GM10847 (cell line): ENCODE results near the gene CEND1.
A peak's percentile ranks its signal among the peaks of the same experiment; 100 is the strongest.

Source experiments
- POLR2A ChIP-seq: IDR thresholded peaks from 2 replicates; pipeline ENCODE4 v1.6.1; 2011; ENCODE audit not compliant: insufficient read length; ENCODE audit errors: extremely low read depth

The CEND1 gene

DNA sequence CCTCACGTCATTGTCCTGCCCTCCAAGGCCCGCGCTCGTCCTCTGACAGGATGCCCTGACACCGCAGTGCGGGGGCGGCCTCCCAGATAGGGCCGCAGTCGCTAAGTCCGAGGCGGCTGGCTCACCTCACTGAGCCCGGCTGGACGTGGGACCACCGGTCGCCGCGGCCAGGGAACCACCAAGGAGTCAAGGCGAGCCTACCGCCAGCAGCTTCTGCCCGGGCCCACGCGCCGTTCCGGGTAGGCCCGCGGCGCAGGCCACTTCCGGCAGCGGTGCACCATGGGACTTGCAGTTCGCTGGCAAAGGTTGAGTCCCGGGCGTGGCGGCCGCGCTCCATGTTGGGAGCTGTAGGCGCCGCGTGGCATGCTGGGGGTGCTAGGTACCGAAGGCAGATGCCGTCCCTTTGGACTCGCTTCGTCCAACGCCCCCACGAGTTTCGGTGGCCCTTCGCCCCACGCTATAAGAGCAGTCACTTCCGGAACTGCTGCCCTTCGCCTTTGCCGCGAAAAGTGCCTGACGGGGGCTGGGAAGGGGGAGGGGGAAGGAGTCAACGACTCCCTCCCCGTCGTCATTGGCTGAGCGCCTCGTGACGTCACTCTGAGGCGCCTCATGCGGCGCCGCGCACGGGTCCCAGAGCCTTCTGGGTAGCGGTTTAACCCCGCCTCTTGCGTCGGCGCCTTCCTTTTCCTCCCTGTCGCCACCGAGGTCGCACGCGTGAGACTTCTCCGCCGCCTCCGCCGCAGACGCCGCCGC lies 19.6 kb upstream of the CEND1 start, which contains the start of gene RPLP2:
Gene RPLP2 (plus strand): TSS at position 681 of the 753 bp plus-strand sequence. CDS start 268 bp downstream, outside the sequence.
- peak; percentile 97 for TF ChIP-seq POLR2A

DNA sequence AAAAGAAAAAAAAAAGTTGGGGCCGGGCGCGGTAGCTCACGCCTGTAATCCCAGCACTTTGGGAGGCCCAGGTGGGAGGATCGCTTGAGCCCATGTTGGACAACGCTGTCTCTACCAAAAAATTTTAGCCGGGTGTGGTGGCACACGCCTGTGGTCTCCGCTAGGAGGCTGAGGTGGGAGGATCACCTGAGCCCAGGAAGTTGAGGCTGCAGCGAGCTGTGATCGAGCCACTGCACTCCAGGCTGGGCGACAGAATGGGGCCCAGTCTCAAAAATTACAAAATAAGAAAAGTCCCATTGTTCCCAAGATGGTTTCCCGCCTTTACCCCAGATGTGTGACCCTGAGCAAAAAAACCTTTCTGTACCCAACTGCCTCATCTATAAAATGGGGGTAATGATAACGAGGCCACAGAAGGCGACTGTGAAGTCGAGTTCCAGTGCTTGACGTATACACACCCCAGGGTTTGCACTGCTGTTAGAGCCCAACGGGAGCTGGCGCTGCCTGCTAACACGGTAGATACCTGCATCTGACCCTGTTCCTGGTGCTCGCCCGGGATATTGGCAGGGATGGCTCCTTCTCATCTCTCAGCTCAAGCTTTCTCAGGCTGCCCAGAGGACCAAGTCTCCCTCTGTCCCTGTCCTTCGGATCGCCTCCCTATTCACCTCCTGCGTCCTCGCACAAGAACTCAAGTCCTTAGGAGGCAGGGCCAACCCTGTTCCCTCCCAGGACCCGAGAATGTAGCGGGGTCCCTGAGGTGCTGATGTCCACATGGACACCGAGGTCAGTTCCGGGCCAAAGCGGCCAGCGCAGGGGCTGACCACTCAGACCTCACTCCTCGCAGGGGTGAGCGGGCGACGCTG lies 18.8 kb upstream of the CEND1 start:
- TF ChIP-seq POLR2A: no peak

GRCh38 chr11:804599-804964 lies 14.7 kb upstream of the CEND1 start:
- TF ChIP-seq POLR2A: no peak

GRCh38 chr11:803770-804598 lies 14.1 kb upstream of the CEND1 start:
- TF ChIP-seq POLR2A: no peak

- no peak for TF ChIP-seq POLR2A
Observed at GRCh38 chr11:803467-803742, 13.5 kb upstream of the CEND1 start.

- TF ChIP-seq POLR2A: no peak
Observed at GRCh38 chr11:802693-803466, 13.0 kb upstream of the CEND1 start.

DNA sequence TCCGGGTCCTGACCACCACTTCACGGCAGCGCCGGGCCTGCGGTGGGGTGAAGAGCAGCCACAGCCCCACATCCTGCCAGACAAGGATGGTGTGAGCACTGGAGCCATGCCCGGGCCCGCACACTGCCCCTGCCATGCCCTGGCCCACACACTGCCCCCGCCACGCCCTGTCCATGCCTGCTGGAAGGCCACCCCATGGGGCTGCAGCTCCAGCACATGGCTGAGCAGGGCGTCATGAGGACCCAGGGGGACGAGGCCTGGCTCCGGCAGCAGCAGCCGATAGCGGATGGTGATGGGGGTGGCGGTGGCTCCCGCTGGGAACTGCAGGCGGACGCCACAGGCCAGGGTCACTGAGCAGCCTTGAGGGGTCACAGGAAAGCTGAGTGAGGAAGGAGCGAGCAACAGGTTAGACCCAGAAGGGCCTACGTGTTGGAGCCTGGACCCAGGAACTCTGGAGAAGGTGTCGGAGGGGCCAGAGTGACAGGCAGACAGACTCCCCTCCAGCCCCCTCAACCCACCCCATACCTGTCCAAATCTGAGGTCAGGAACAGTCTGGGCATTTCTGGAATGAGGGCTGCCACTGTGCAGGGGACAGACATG lies 12.2 kb upstream of the CEND1 start:
- TF ChIP-seq POLR2A: no peak

DNA sequence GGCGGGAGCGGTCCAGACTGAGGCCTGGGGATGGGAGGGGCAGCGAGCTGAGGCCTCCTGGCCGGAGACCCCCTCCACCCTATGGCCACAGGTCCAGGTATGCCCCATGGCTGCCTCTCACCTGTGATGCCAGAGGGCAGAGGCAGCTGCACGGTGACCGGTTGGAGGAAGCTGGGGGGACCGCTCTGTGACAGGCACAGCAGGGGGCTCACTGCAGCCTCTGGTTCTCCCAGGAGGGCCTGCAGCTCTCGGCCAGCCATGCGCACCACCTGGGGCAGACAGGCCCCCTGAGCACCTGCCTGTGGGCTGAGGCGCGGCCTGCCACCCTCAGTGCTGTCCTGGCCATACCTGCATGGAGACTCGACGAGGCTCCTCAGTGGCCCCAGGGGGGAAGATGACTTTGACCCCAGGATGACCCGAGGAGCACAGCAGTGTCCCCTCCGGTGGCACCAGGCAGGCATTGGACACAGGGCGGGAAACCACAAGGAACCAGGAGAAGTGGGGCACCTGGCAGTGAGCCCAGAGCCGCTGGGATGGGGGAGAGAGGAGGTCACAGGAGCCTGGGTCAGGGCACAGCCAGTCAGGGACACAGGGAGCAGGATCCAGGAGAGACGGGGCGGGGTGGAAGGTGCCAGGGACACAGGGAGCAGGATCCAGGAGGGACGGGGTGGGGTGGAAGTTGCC lies 11.3 kb upstream of the CEND1 start:
- no peak for TF ChIP-seq POLR2A

DNA sequence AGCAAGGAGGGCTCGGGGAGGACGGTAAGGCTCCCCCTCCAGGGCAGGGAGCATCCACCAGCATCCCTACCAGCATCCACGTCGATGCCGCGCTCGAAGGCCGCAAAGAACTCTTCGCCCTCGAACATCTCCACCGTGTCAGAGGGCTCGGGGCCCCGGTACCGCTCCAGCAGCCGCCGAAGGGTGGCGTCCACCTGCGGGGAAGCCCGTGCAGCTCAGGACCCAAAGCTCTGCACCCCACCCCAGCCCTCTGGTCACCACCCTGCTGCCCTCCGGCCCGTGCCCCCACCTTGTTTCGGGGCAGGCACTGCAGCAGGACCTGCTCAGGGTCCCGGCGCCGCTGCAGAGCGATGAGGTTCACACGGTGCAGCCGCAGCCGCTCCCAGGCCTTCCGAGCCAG lies 10.6 kb upstream of the CEND1 start:
- TF ChIP-seq POLR2A: no peak

DNA sequence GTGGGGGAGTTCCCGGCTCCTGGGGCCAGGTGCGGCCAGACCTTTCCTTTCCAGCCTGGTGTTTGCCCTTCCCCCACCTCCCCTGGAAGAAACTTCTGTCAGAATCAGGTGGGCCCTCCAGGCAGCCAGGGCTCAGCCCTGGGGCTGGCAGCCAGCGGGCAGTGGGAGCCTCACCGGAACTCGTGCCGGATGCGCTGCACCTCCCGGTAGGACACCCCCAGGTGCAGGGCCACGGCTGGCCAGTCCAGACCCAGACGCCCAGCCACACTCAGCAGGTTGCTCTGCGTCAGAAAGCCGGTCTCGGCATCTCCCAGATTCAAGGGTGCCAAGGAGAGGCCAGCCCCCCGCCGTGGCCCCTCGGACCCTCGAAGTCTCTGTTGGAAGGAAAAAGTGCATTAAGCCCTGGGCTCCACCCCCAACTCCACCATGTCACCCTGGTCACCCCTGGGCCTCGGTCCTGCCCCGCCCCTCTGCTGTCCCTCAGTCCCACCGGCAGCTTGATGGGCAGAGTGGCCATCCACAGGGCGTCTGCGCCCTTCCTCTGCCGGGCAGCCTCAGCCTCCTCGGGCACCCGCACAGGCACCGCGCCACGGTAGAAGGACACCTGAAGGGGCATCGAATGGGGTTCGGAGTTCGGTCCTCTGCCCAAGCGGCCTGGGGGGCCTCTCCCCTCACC lies 9.9 kb upstream of the CEND1 start:
- no peak for TF ChIP-seq POLR2A

- TF ChIP-seq POLR2A: peak; percentile 37
Observed at GRCh38 chr11:798093-798713, 8.3 kb upstream of the CEND1 start, which contains the start of gene SLC25A22. Gene SLC25A22, minus strand, starts transcription at chr11:798281. Its CDS starts 3,275 bp downstream, at chr11:795006.

GRCh38 chr11:797296-798092 lies 7.6 kb upstream of the CEND1 start:
- TF ChIP-seq POLR2A: peak; percentile 41
